GM12878 (cell line): Measurements from ENCODE around the gene PDCD2. TPM values are rescaled to one million over a fixed set of nuclear protein-coding genes. Genes with fewer than 3 reads are reported as not detected.

ENCODE experiments used
- ATAC-seq: fragments of 200-7000 bp; cut with Tn5 transposase; 3 replicates; pipeline ENCODE4 v1.9.1; 2020; ENCODE audit warnings: mild to moderate bottlenecking, moderate library complexity
- BruUV-seq: library from RNA; stranded (reverse); fragments of 400-500 nt; replicated peaks from 2 replicates; lab custom pipeline; 2021; lab: Mats Ljungman, UMichigan
- CTCF ChIA-PET: fragments of 300-600 bp; sonication (Branson Sonifier 250); formaldehyde crosslinking; extraction: SDS; loops from one replicate; lab custom pipeline; 2021; ENCODE audit warnings: inconsistent platforms; lab: Yijun Ruan, JAX
- POLR2A ChIA-PET: fragments of 350-600 bp; formaldehyde crosslinking; extraction: SDS; loops from one replicate; lab custom pipeline; 2021; ENCODE audit warnings: inconsistent platforms; lab: Charles Lee
- RAD21 ChIA-PET: fragments of 300-600 bp; sonication (Branson Sonifier 250); formaldehyde crosslinking; loops from one replicate; lab custom pipeline; 2023; ENCODE audit warnings: antibody characterized with exemption; ENCODE audit not compliant: unreplicated experiment; lab: Charles Lee
- SMC1A ChIA-PET: fragments of 300-600 bp; sonication (Branson Sonifier 250); formaldehyde crosslinking; loops from one replicate; lab custom pipeline; 2023; ENCODE audit not compliant: unreplicated experiment, uncharacterized antibody; lab: Charles Lee
- DNase-seq: peaks from one replicate; pipeline ENCODE4 v3.0.0-alpha.2; 2011; ENCODE audit warnings: low read depth, low spot score
- FAIRE-seq: peaks from 3 replicates; lab custom pipeline; 2011; peaks lifted over from hg19 to GRCh38; lab: Jason Lieb, UNC
- H2AFZ ChIP-seq: 2 replicates; pipeline ENCODE4 v1.6.0; 2011; ENCODE audit warnings: low read depth, low read length, control low read depth; ENCODE audit not compliant: control insufficient read depth
- H3K27ac ChIP-seq: 2 replicates; pipeline ENCODE4 v1.5.1; 2011; ENCODE audit warnings: control low read depth; ENCODE audit not compliant: control insufficient read depth, insufficient read depth
- H3K27me3 ChIP-seq, 2 experiments: replicated peaks in 1 of 2; 2 replicates each; pipeline versions ENCODE4 v1.6.0 to v1.6.1; 2011; ENCODE audit warnings: low read length in 1 of 2; ENCODE audit not compliant: control insufficient read depth in 2 of 2, insufficient read depth in 2 of 2
- H3K36me3 ChIP-seq, 2 experiments: 2 replicates each; pipeline ENCODE4 v1.5.1; 2011; ENCODE audit warnings: low read length in 1 of 2; ENCODE audit not compliant: control insufficient read depth in 2 of 2, insufficient read depth in 2 of 2
- H3K4me1 ChIP-seq: 2 replicates; pipeline ENCODE4 v1.6.1; 2011; ENCODE audit warnings: mild to moderate bottlenecking, low read length, moderate library complexity, mixed read lengths; ENCODE audit not compliant: control insufficient read depth, insufficient read depth
- H3K4me2 ChIP-seq: 2 replicates; pipeline ENCODE4 v1.6.0; 2011; ENCODE audit warnings: control low read depth; ENCODE audit not compliant: control insufficient read depth, insufficient read depth
- H3K4me3 ChIP-seq: fragments of 200-600 bp; sonication (generic); 2 replicates; pipeline ENCODE4 v1.5.1; 2016
- H3K79me2 ChIP-seq: 2 replicates; pipeline ENCODE4 v1.6.0; 2011; ENCODE audit warnings: low read length; ENCODE audit not compliant: control insufficient read depth, insufficient read depth
- H3K9ac ChIP-seq: 2 replicates; pipeline ENCODE4 v1.8.0; 2011; ENCODE audit warnings: low read length, control low read depth, mixed read lengths; ENCODE audit not compliant: control insufficient read depth, insufficient read depth
- H3K9me3 ChIP-seq: replicated peaks from 3 replicates; pipeline ENCODE4 v1.5.1; 2011; ENCODE audit warnings: mild to moderate bottlenecking, low read length; ENCODE audit not compliant: control insufficient read depth, insufficient read depth
- H4K20me1 ChIP-seq: 2 replicates; pipeline ENCODE4 v1.6.0; 2011; ENCODE audit not compliant: control insufficient read depth, insufficient read depth
- CBFB ChIP-seq: IDR thresholded peaks from 2 replicates; pipeline ENCODE4 v1.6.1; 2016; ENCODE audit warnings: antibody characterized with exemption, low read depth
- CEBPZ ChIP-seq: fragments of 150-350 bp; IDR thresholded peaks from 2 replicates; pipeline ENCODE4 v1.6.1; 2016; ENCODE audit warnings: low read depth, low read length
- JUNB ChIP-seq: IDR thresholded peaks from 2 replicates; pipeline ENCODE4 v1.6.1; 2016; ENCODE audit warnings: antibody characterized with exemption, mild to moderate bottlenecking
- RB1 ChIP-seq: fragments of 450-650 bp; formaldehyde crosslinking; IDR thresholded peaks from 2 replicates; pipeline ENCODE4 v1.6.1; 2017; ENCODE audit warnings: mild to moderate bottlenecking, borderline replicate concordance
- ZBTB33 ChIP-seq: fragments of 450-650 bp; IDR thresholded peaks from 2 replicates; pipeline ENCODE4 v1.6.1; 2017; ENCODE audit warnings: mild to moderate bottlenecking
- WGBS: methylation state at CpG from one replicate; pipeline ENCODE4 v1.1.6; 2016; ENCODE audit warnings: low lambda C conversion rate; ENCODE audit not compliant: insufficient replicate concordance, insufficient coverage; ENCODE audit errors: missing lambda C conversion rate; 5-methylcytosine and 5-hydroxymethylcytosine counted together
- in situ Hi-C: fragments of 300-500 bp; cut with MboI; formaldehyde crosslinking; loops from 9 replicates; pipeline ENCODE4 v1.14.3; 2018; ENCODE audit warnings: mixed read lengths
- intact Hi-C: fragments of 100-400 bp; cut with micrococcal nuclease; formaldehyde crosslinking; loops from one replicate; pipeline ENCODE4 v1.14.2; 2022; ENCODE audit not compliant: unreplicated experiment
- polyA plus RNA-seq, 11 experiments: library from polyadenylated mRNA; depleted of rRNA in 4 of 11; unstranded in 6 of 11; stranded (reverse) in 5 of 11; fragments of >200 nt; fragmentation: Nextera tagmentation in 4 of 11; fragmentation: Illumina TruSeq in 1 of 11; extraction: Ambion mirVana in 4 of 11; extraction: Trizol in 1 of 11; gene quantifications; 1 replicate in 1 of 11; 2 replicates in 10 of 11; pipeline versions ENCODE4 v1.2.1 to v1.2.3, GENCODE V29; 2011 to 2016; ENCODE audit warnings: inconsistent platforms in 2 of 11, missing spikeins in 2 of 11, low read depth in 1 of 11
- total RNA-seq, 4 experiments: library from RNA; depleted of rRNA in 3 of 4; stranded (reverse); fragments of >200 nt in 3 of 4; fragmentation: Illumina TruSeq in 1 of 4; extraction: Trizol in 1 of 4; gene quantifications; 2 replicates each; pipeline versions ENCODE4 v1.2.1 to v1.2.3, GENCODE V29; 2013 to 2021

Gene PDCD2
- total and polyA plus RNA-seq, 10 of the 15 experiments (the other 5 are each of a cell fraction or from before 2014, with no cell fraction given), result 27.4 to 154 (median 101) TPM

DNA sequence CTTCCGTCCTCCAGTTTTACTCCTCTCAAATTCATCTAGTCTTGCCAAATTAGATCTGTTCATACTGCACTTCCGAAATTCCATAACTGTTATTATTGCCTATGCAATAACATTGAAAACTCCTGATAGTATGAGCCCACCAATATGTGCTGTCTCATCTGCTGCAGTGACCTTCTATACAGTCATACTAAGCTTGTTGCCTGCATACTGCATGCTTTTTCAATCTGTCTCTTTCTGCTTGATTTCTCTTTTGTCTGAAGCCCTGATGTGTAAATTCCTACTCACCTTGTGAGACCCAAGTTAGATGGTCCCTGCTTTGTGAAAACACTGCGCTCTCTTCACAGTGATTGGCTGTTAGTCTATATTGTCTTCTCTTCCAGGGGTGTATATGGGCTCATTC lies 29.1 kb downstream of the PDCD2 start (continued):
- TF ChIP-seq CBFB (no peak), JUNB (no peak), CEBPZ (no peak), ZBTB33 (no peak)
- TF ChIP-seq, all 136 proteins: peak for 0

- peak overlapping the region; percentile 77 for H3K4me2 ChIP-seq
- ATAC-seq (no peak), DNase-seq (no peak), FAIRE-seq (no peak)
- in situ Hi-C loops (loop anchor here (5.0 kb wide), 2 partner anchors 802 to 852 kb away; partner anchors contain the start of genes C6orf120, DYNLT2, ERMARD and WDR27), intact Hi-C loops (loop anchor here (1.0 to 5.0 kb wide), 3 partner anchors 30 to 852 kb away; partner anchors contain the start of genes C6orf120, DYNLT2, ERMARD and PDCD2)
- H3K27ac ChIP-seq, result peak overlapping the region; percentile 74
- no peak for TF ChIP-seq RB1
- peak overlapping the region; percentile 76 for H3K4me3 ChIP-seq
- peak overlapping the region; percentile 89 for H3K9ac ChIP-seq
- ChIA-PET CTCF (no interaction called here), RAD21 (no interaction called here), SMC1A (no interaction called here), POLR2A (no interaction called here)
- H2AFZ ChIP-seq, result peak overlapping the region; percentile 82
- BruUV-seq, result no TSS peak
- 3% methylated on average over 7 of the region's 7 CpGs for WGBS
- no peaks in the 10 kb centered on the region for H3K27me3 ChIP-seq
- H4K20me1 ChIP-seq, result no peaks in the 10 kb centered on the region
- no peaks in the 10 kb centered on the region for H3K9me3 ChIP-seq
- peaks cover 64% of the 10 kb centered on the region for H3K79me2 ChIP-seq
- peaks cover 0 to 12% of the 10 kb centered on the region in 2 experiments; a peak in 2 of 4 replicates for H3K36me3 ChIP-seq
- peaks cover 3% of the 10 kb centered on the region; the same call in 1 of the 2 replicates for H3K4me1 ChIP-seq
Measured at GRCh38 chr6:170554796-170555137, 29.7 kb downstream of the PDCD2 start.
